GM19043 (cell line): ENCODE measurements around the gene ANAPC15.

Experiments used
- ATAC-seq: cut with Tn5 transposase; IDR thresholded peaks from one replicate; pipeline ENCODE4 v1.9.1; 2021; ENCODE audit warnings: low read depth; ENCODE audit not compliant: unreplicated experiment

Gene ANAPC15

DNA sequence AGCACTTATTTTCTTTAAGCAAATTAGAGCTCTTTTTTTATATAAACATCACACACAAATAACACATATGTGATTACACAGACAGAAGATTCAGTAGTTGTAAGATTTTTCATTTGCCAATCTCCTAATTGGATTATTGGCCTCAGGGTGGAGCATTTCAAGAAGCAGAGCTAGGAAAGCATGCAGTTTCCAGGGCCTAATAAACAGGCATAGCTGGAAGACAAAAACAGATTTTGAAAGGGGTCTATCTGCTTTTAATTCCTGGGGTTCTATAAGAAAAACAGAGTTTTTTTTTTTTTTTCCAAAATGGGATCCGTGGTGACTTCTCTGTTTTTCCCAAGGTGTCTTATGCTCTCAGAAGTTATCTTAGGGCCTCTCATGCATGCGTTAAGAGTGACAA lies 15.4 kb upstream of the ANAPC15 start:
- ATAC-seq = no peak

DNA sequence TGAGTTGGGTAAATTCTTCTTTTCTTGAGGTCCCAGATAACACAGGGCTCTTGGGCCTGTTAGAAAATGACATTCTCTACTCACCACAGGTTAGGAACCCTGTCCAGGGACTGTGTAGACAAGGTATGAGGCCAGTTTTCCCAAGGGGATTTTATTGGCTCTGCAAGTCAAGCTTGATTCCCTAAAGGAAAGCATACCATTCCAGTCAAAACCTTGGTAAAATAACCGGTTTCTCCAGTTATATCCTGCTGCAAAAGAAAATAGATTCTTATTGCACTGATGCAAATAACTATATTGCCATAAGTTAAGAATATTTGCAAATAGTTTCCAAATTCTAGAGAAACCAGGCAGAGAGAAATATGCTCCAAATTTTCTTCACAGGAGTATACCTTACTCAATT lies 13.5 kb upstream of the ANAPC15 start:
- no peak for ATAC-seq

DNA sequence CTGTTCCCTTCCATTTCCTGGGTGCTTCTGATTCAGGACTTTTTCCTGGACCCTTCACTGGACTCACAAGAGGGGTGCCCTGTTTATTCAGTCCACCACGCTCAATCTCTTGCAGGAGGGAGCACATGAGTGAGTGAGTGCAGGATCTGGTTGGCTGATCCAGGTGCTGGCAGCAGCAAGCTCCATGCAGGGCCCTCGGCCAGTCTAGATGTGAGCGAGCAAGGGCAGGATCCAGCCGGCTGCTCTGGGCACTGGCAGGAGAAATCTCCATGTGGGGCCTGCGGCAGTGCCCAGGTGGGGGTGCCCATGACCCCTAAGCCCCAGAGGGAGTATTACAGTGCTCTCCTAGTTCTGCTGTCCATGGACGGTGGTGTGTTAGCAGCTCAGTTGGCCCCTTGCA lies 11.6 kb upstream of the ANAPC15 start:
- no peak for ATAC-seq

DNA sequence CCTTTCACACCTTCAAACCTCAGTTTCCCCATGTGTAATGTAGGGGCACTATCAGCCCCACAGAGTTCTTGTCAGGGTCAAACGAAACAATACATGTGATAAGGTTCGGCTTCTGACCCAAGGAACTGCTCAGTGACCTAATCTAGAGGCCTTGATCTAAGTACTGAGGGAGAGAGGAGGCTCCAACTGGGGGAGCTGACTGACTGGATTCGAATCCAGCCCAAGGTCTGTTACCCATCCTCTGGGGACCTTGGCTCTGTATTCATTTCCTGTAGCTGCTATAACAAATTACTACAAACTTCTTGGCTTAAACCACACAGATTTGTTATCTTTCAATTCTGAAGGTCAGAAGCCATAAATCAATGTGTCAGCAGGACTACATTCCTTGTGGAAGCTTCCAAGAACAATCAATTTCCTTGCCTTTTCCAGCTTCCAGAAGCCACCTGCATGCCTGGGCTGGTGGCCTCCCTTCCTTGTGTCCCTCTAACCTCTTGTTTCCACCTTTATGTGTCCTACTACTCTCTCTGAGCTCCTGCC lies 10.7 kb upstream of the ANAPC15 start:
- ATAC-seq = no peak

DNA sequence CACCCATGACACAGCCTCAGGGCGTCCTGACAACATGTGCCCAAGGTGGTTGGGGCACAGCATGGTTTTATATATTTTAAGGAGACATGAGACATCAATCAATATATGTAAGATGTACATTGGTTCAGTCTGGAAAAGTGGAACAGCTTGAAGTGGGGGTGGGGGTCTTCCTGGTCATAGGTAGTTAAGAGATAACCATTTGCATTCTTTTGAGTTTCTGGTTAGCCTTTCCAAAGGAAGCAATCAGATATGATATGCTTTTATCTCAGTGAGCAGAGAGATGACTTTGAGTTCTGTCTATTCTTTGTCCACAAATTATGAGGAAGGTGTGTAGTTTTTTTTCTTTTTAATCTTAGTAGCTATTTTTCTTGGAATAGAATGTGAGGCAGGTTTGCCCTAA lies 10.1 kb upstream of the ANAPC15 start:
- ATAC-seq = no peak

DNA sequence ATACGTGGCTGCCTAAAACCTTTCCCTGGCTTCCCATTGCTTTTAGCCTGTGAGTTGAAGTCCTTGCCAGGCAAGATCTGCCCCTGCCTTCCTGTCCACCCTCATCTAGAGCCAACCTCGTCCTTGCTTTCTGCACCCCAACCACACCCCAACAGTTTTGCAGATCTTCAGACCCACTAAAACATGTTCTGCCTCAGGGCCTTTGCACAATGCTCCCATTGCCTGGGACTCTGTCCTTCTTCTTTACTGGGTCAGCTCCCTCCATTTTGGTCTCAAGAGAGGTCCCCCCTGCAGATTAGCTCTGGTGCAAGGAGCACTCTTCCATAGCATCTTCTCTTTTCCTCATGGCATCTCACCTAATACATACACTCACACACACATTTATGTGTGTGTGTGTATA lies 8.4 kb upstream of the ANAPC15 start:
- no peak for ATAC-seq

DNA sequence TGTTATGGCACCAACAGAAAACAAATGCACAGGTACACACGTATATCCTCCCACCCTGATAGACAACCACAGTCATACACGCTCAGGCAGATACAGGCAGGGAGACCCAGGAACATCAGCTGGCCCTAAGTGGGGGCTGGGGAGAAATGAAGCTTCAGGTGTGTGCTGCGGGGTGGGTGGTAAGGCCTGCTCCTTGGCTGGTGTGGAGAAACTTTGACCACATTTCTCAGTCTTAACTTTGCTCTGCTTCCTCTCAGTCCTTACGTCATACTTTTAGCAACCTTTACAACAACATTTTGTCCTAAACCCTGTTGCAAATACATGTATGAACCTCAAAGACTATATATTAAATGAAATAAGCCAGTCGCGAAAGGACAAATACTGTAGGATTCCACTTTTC lies 6.7 kb upstream of the ANAPC15 start:
- no peak for ATAC-seq

DNA sequence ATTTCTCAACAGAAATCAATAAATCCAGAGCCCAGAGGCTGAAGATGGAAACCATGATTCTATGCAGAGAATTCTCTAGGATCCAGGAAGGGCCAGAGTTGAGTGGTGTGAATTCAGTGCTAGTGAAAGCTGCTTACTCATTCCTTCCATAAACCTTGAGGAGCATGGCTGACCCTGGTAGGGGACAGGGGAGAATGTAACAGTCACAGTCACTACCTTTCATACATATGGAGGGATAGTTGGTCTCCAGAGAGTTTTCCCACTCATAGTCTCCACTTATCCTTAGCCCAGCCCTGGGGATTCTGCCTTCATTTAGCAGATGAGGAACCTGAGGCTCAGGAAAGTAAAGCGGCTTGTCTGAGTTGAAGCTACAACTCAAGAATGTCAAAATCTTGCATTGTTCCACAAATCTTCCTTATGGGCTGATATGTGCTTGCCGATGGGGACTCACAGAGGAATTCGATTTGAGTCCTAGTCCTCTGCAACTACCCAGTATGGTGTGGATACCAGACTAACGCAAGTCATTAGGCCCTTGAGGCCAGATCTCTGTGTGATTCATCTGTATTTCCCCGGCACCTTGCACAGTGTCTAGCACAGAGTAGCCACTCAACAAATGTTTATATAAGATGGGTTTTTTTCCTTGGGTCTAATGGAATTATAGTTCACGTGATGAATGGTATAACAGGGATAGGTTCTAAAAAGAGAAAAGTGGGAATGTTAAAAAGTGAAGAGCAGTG lies 3.7 kb upstream of the ANAPC15 start:
- no peak for ATAC-seq

DNA sequence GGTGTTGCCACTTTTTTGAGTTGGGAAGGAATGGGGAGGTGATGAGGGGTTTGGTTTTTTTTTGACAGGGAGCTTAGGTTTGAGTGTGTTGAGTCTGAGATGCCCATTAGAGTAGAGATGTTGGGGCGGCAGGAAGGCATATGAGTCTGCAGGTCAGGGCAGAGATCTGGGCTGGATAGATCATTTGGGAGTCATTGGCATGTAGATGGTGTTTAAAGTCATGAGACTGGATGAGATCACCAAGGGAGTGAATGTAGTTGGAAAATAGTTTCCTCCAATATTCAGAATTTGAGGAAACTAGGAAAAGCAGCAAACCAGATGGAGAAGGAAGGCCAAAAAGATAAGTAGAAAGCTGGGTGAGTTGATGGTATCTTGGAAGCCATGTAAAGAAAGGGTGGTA lies 2.1 kb upstream of the ANAPC15 start:
- no peak for ATAC-seq

DNA sequence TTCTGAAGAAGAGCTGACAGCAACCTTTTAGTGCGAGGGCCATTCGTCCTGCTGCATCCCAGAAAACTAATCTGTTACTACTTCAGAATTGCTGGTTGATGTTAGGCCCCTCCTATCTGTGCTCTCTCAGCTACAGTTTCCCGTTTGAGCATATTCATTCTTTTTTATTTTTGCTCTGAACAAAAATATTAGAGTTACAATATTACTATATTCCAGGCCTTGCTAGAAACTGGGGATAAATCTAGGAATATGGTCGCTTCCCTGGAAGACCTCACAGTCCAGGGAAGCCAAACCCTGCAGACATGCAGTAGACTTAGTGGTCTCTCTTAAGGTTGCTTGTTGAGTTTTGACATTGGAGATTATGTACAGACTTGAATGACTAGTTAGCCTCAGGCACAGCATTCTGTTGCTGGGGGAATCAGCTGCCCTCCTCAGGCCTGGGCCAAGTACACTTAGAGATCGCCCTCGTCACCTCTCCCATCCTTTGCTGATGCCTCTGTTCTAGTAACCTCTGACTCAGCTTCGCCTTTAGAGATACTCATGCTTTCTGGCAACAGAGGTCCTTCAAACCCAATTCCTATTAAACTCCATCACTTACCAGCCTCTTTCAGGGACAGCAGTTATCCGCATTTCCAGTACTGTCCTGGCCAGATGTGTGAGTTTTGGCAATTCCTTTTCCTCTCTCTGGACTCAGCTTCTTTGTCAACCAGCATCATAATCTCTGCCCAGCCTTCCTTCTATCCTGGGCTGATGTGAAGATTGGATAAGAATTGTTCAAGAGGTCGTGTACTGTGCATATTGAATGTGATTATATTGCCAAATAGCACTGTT lies 698 bp upstream of the ANAPC15 start:
- ATAC-seq = no peak

DNA sequence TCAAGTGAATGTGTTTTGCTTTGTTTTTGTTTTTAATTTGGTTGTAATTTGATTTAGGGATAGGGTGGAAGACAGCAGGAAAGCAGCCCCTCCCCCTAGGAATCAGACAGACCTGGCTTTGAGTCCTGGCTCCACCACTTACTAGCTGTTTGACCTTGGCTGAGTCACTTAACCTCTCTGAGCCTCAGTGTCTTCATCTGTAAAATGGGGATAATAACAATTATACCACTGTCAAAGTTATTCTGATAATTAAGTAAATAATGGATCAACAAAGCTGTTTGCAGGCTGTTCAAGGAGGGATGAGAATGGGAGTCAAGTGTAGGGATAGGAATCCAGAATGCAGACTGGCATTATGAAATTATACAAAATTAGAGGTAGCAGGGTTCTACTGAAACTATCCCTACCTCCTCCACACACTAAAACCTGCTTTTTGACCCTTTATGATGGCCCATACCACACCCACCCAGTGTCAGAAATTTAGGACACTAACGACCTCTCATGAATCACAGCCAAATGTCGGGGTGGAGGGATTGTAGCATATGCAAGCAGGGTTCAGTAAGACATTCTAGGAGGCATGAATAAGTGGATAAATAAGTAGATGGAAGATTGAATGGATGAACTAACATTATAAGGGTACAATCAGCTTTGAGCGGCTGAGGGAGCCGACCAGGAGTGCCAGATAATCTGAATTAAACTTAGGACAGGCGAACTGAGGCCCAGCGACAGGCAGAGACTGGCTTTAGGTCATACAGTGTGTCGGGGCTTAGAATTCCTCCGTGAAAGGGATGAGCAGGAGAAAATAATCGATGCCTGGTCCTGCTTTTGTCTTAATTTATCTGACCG lies 974 bp downstream of the ANAPC15 start:
- no peak for ATAC-seq

DNA sequence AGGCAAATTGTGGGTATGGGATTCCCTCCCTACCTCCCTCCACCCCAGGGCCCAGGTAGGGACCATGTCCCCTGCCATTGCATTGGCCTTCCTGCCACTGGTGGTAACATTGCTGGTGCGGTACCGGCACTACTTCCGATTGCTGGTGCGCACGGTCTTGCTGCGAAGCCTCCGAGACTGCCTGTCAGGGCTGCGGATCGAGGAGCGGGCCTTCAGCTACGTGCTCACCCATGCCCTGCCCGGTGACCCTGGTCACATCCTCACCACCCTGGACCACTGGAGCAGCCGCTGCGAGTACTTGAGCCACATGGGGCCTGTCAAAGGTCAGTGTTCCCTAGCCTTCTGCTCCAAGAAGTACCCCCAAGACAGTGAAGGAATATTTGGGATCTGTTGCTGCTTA lies 6.6 kb downstream of the ANAPC15 start, which contains the start of gene TOMT:
TSS of gene TOMT (plus strand) at position 37 of the 400 bp plus-strand sequence. CDS start at position 65, 28 bp downstream.
- ATAC-seq = no peak

DNA sequence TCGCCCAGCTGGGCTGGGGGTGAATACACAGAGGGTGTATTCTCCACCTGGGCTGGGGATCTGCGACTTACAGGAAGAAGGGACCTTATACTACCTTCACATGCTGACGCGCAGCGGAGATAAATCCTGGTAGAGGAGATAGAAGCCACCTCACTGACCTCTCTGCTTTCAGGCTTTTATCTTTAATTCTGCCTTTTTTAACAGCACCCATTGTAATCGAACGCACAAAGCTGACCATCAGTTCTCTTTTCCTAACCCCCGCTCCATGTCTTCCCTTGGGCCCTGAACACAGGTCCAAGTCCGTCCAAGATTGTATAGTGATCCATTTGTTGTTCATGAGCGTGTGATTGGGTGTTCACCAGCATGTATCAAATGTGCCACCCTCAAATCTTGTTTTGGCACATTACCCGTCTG lies 8.7 kb downstream of the ANAPC15 start:
- ATAC-seq = no peak

DNA sequence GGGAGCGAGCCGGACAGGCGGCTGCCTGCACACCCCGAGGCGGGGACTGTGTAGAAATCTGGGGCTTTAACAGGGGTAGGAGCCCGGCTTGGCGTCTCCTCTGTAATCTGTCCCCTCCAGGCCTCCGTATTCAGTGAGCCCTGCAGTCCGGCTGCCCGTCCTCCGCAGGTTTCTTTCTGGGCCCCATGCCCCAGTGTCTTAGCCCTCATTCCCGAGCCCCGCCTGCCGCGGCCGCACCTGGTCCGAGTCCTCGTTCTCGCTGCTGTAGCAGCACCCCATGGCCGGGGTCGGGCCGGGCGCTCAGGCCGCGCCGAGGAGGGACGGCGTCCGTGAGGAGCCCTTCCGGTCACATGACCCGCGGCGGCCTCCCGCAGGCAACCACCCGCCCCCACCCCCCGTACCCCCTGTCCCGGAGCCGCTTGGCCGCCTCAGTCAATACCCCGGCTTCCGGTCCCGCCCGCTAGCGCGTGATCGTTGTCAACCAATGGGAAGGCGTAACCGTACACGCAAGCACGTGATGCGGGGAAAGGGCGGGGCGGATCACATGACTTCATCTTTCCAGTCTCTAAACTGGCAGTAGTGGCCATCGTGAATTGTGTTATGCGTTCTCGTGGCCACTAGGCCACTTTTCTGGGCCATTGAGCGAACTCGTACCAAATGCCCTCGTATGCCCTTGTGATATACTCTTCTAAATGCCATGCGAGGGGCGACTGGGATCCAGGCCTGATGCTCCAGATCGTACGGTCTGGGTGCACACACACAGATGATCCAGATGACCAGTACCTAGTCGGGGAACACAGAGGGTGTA lies 9.3 kb downstream of the ANAPC15 start, which contains the start of gene LAMTOR1:
TSS of gene LAMTOR1 (minus strand) at position 352 of the 808 bp plus-strand sequence. CDS start at position 279, 73 bp downstream.
- ATAC-seq = peak; percentile 95

DNA sequence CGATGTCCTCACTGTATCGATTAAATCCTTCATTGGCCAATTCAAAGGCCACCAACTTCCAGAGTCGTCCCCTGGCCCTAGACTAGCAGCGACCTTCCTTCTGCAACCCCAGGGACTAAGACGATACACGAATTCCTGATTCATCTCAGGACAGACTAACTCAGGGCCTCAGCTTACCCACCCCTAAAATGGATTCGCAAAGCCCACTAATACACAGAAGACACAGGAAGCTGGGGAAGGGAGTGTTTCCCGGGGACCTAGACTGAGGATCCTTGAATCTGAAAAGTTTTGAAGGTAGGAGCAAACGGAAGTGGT lies 9.9 kb downstream of the ANAPC15 start:
- ATAC-seq = no peak

DNA sequence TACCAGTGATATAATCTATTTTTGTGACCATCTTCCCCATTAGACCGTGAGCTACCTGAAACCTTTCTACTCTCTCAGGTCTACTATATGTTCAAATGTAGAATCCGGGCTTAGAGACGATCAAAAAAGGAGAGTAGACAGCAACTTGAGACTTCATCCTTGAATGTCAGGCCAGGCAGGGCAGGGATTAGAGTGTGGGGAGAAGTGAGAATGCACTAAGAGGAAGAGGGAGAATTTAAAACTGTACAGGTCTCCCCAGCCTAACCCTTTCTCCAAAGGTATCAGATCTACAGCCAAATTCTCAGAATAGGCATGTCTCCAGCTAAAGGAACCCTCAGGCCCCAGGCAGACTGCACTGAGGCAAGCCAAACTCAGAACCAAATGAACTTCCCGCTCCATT lies 10.3 kb downstream of the ANAPC15 start:
- no peak for ATAC-seq

DNA sequence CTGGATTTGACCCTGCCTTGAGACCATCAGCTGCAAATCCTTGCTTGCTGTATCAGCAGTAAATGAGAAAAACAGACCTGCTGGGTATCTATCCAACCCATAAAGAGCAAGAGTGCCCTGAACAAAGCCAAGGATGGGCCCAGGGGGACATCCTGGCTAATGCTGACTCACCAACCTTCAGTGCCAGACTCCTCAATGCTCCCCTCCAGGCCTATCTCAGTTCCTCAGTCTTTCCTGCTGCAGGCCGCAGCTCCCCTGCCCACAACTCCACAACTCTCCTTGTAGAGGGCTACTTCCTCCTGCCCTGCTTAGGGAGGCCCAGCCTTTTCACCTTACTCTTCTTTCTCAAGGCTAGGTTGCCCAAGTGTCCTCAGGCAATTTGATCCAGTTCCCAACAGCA lies 12.0 kb downstream of the ANAPC15 start:
- no peak for ATAC-seq

DNA sequence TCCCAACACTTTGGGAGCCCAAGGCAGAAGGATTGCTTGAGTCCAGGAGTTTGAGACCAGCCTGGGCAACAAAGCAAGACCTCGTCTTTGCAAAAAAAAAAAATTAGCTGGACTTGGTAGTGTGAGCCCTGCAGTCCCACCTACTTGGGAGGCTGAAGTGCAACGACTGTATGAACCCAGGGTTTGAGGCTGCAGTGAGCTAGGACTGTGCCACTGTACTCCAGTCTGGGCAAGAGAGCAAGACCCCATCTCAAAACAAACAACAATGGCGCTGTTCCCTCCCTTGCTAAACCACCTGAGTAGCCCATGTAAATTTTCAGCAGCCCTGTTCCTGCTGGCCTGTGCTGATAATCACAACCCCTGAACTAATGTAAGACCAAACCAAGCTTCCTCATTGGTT lies 12.5 kb downstream of the ANAPC15 start:
- no peak for ATAC-seq

DNA sequence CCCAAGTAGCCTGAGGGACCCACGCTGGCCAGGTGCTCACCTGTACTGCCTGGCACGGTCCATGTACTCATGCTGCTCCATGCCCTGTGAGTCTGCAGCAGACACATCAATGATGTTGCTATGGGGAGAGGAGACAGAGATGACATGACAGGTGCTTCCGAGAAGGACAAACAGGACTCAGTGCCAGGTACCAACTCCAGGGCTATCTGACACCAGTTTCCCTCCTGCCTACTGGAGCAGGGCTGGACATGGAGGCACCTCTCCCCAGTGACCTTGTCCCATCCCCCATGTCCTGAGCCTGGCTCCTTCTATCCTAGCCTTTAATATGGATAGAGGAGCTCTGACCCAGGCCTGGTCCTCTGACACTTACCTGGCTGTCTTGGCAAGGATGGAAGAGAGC lies 13.8 kb downstream of the ANAPC15 start:
- no peak for ATAC-seq

DNA sequence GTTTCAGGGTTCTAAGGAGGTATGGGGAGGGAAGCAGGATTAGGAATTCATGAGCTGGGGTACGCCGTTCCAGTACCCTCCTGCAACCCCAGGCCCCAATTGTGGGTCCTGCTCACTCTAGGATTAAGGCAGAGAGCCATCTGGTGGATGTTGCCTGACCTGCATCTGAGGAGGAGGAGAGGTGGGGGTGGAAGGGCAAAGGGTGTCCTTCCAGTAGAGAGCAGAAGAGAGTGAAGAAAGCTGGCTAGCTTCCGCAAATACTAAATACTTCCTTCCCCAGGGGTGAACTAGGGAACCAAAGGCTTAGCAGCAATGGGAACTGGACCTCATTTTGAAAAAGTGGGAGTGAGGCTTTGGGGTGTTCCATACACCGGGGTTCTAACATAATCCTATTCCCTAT lies 21.2 kb downstream of the ANAPC15 start:
- no peak for ATAC-seq
